ENCODE data around the gene SAFB. TPM values are rescaled to one million over a fixed set of nuclear protein-coding genes. Genes with fewer than 3 reads are reported as not detected.

SAFB gene
- total RNA-seq, 1 donor from 2014 or later, result 91.5 TPM

Small RNA genes lying within 50 kb of the gene (small RNA-seq; reads per million reads assigned to genes)
- not detected for gene SNRPEP4 (ENCODE audit: low replicate concordance)

Other genes with a start within 250 kb of the SAFB start
- not detected for gene ZNRF4, start 167.7 kb upstream of the SAFB start, total RNA-seq
- gene TINCR, start 55.1 kb upstream of the SAFB start, total RNA-seq, result 8.1 TPM
- gene SAFB2, start 307 bp upstream of the SAFB start, total RNA-seq, result 39.3 TPM
- 49.1 TPM for gene MICOS13, start 57.4 kb downstream of the SAFB start, total RNA-seq
- gene HSD11B1L, start 57.9 kb downstream of the SAFB start, total RNA-seq, result 6.4 TPM
- 293 TPM for gene RPL36, start 67.2 kb downstream of the SAFB start, total RNA-seq
- 55.7 TPM for gene LONP1, start 97.1 kb downstream of the SAFB start, total RNA-seq
- gene CATSPERD, start 97.6 kb downstream of the SAFB start, total RNA-seq, result not detected
- not detected for gene PRR22, start 161.7 kb downstream of the SAFB start, total RNA-seq
- gene DUS3L, start 168.1 kb downstream of the SAFB start, total RNA-seq, result 27.1 TPM
- not detected for gene NRTN, start 182.0 kb downstream of the SAFB start, total RNA-seq
- gene FUT6, start 216.6 kb downstream of the SAFB start, total RNA-seq, result 4.9 TPM
- gene FUT3, start 228.4 kb downstream of the SAFB start, total RNA-seq, result 10.8 TPM
- not detected for gene FUT5, start 247.5 kb downstream of the SAFB start, total RNA-seq

Measured in tongue (tissue), 2 donors.